Right atrium auricular region (tissue), 2 donors: ENCODE results near the gene PRTN3. TPM values are rescaled to one million over a fixed set of nuclear protein-coding genes. Genes with fewer than 3 reads are reported as not detected.
A peak's percentile ranks its signal among the peaks of the same experiment; 100 is the strongest.

Experiments
- DNase-seq: peaks from one replicate; pipeline ENCODE4 v3.0.0-alpha.2; 2019; ENCODE audit warnings: low spot score
- H3K27ac ChIP-seq, 2 donors: fragments of 200-600 bp; sonication (generic); 1 replicate in 1 of 2; 2 replicates in 1 of 2; pipeline ENCODE4 v1.5.1; 2016 to 2019
- H3K27me3 ChIP-seq, 2 donors: fragments of 200-600 bp; sonication (generic); one replicate each; pipeline versions ENCODE4 v1.5.1 to v1.6.0; 2017 to 2019
- H3K36me3 ChIP-seq: fragments of 200-600 bp; sonication (generic); one replicate; pipeline ENCODE4 v1.5.1; 2016
- H3K4me1 ChIP-seq, 2 donors: fragments of 200-600 bp; sonication (generic); one replicate each; pipeline versions ENCODE4 v1.5.1 to v1.6.0; 2017 to 2019
- H3K4me3 ChIP-seq, 2 donors: fragments of 200-600 bp; sonication (generic); 1 replicate in 1 of 2; 2 replicates in 1 of 2; pipeline ENCODE4 v1.5.1; 2017 to 2019; ENCODE audit warnings: mild to moderate bottlenecking in 1 of 2, moderate library complexity in 1 of 2
- H3K9me3 ChIP-seq, 2 donors: fragments of 200-600 bp; sonication (generic); one replicate each; pipeline ENCODE4 v1.5.1; 2019
- CTCF ChIP-seq, 2 donors: fragments of 200-600 bp; sonication (generic); IDR thresholded peaks; one replicate each; pipeline ENCODE4 v1.5.1; 2019; ENCODE audit warnings: antibody characterized with exemption in 2 of 2
- total RNA-seq, 2 donors: library from RNA; depleted of rRNA; stranded (reverse); fragments of >200 nt; gene quantifications; one replicate each; pipeline ENCODE4 v1.1.0, GENCODE V29; 2016

The PRTN3 gene
- total RNA-seq, 2 donors from 2014 or later, result not detected

GRCh38 chr19:855566-856120 is 14.8 kb downstream of the PRTN3 start:
- DNase-seq, result no peak
- Histone ChIP-seq H3K4me1 (peaks cover 0 to 19% of the 10 kb centered on the region in 2 donors), H3K9me3 (no peaks in the 10 kb centered on the region), H3K27me3 (peaks cover 0 to 11% of the 10 kb centered on the region in 2 donors), H3K27ac (no peak overlapping the region), H3K4me3 (no peak overlapping the region), H3K36me3 (no peaks in the 10 kb centered on the region)
- no peak for TF ChIP-seq CTCF (IDR thresholded peaks at IDR 0.05)

- no peak for DNase-seq
- Histone ChIP-seq H3K9me3 (no peaks in the 10 kb centered on the region), H3K4me3 (no peak overlapping the region), H3K4me1 (peaks cover 0 to 29% of the 10 kb centered on the region in 2 donors), H3K36me3 (no peaks in the 10 kb centered on the region), H3K27ac (peak overlapping the region in 1 of 2 donors; percentile 70), H3K27me3 (peaks cover 0 to 7% of the 10 kb centered on the region in 2 donors)
- TF ChIP-seq CTCF (IDR thresholded peaks at IDR 0.05), result no peak
Observed at GRCh38 chr19:858284-858683, 17.5 kb downstream of the PRTN3 start.

- DNase-seq, result peak; percentile 84
Observed at GRCh38 chr19:858868-859843, 18.4 kb downstream of the PRTN3 start, which contains the start of gene CFD. CFD (plus strand) TSS chr19:859664; CDS start chr19:859690, 26 bp downstream.

GRCh38 chr19:861141-861755 is 20.4 kb downstream of the PRTN3 start:
- no peaks in the 10 kb centered on the region for H3K9me3 ChIP-seq
- H3K27me3 ChIP-seq, result peaks cover 0 to 6% of the 10 kb centered on the region in 2 donors
- H3K4me3 ChIP-seq, result peak overlapping the region; percentile 35 to 53
- no peaks in the 10 kb centered on the region for H3K36me3 ChIP-seq
- no peak for TF ChIP-seq CTCF (IDR thresholded peaks at IDR 0.05)
- DNase-seq, result no peak
- peaks cover 0 to 34% of the 10 kb centered on the region in 2 donors for H3K4me1 ChIP-seq
- no peak overlapping the region for H3K27ac ChIP-seq

More at GRCh38 chr19:858868-859843, 18.4 kb downstream of the PRTN3 start, which contains the start of gene CFD:
- peak within 1 kb of the TSS; percentile 35 to 53 for H3K4me3 ChIP-seq
- peaks cover 0 to 6% of the 10 kb centered on the region in 2 donors for H3K27me3 ChIP-seq
- peaks cover 0 to 34% of the 10 kb centered on the region in 2 donors for H3K4me1 ChIP-seq
- no peaks in the 10 kb centered on the region for H3K9me3 ChIP-seq
- no peaks in the 10 kb centered on the region for H3K36me3 ChIP-seq
- H3K27ac ChIP-seq, result peak within 1 kb of the TSS; percentile 54 to 70
- no peak for TF ChIP-seq CTCF (IDR thresholded peaks at IDR 0.05)

GRCh38 chr19:861756-862580 is 21.2 kb downstream of the PRTN3 start:
- DNase-seq, result no peak
- Histone ChIP-seq H3K9me3 (no peaks in the 10 kb centered on the region), H3K27me3 (peaks cover 0 to 6% of the 10 kb centered on the region in 2 donors), H3K27ac (no peak overlapping the region), H3K4me3 (peak overlapping the region in 1 of 2 donors; percentile 15), H3K4me1 (peaks cover 0 to 34% of the 10 kb centered on the region in 2 donors), H3K36me3 (no peaks in the 10 kb centered on the region)
- no peak for TF ChIP-seq CTCF (IDR thresholded peaks at IDR 0.05)
